NT2/D1 (cell line): ENCODE data around the gene SRP9.

Experiments used
- SUZ12 ChIP-seq: IDR thresholded peaks from 2 replicates; pipeline ENCODE4 v1.6.1; 2011; ENCODE audit not compliant: insufficient read length, insufficient read depth; ENCODE audit errors: extremely low read depth
- YY1 ChIP-seq: IDR thresholded peaks from 2 replicates; pipeline ENCODE4 v1.6.1; 2011; ENCODE audit not compliant: insufficient read length, insufficient read depth
- ZNF274 ChIP-seq: IDR thresholded peaks from 2 replicates; pipeline ENCODE4 v1.6.1; 2011; ENCODE audit warnings: mild to moderate bottlenecking, low read depth, low read length

- no peak for TF ChIP-seq YY1
- TF ChIP-seq ZNF274: no peak
- no peak for TF ChIP-seq SUZ12
Measured at GRCh38 chr1:225746361-225747179, 31.1 kb upstream of the SRP9 start.
